K562 (cell line): ENCODE data around the gene MOCS3. TPM values are rescaled to one million over a fixed set of nuclear protein-coding genes. Genes with fewer than 3 reads are reported as not detected.

Experiments
- ATAC-seq: fragments of 200-7000 bp; cut with Tn5 transposase; 3 replicates; pipeline ENCODE4 v1.9.1; 2020; ENCODE audit warnings: moderate library complexity
- BruUV-seq: library from RNA; stranded (reverse); fragments of 400-500 nt; replicated peaks from 2 replicates; lab custom pipeline; 2021; lab: Mats Ljungman, UMichigan
- CTCF ChIA-PET: fragments of 300-600 bp; formaldehyde crosslinking; extraction: SDS; loops from one replicate; lab custom pipeline; 2021; ENCODE audit warnings: low intra/inter-chr PET ratio; lab: Yijun Ruan, JAX
- POLR2A ChIA-PET: fragments of 300-600, 350-650 bp; sonication (Branson Sonifier 250); formaldehyde crosslinking; extraction: SDS; loops from one replicate; lab custom pipeline; 2021; ENCODE audit warnings: antibody characterized with exemption, inconsistent platforms; lab: Yijun Ruan, JAX
- DNase-seq, 4 experiments: peaks; one replicate each; pipeline versions ENCODE4 v3.0.0 to v3.0.0-alpha.2; 2011 to 2018; ENCODE audit warnings: low spot score in 3 of 4, mixed read lengths in 3 of 4; ENCODE audit errors: extremely low read depth in 1 of 4
- FAIRE-seq: peaks from 2 replicates; lab custom pipeline; 2011; peaks lifted over from hg19 to GRCh38; lab: Jason Lieb, UNC
- H2AFZ ChIP-seq: 2 replicates; pipeline ENCODE4 v1.6.0; 2011; ENCODE audit warnings: low read depth, low read length, control low read depth, inconsistent platforms
- H3K27ac ChIP-seq: fragments of 200-600 bp; 3 replicates; pipeline ENCODE4 v1.8.0; 2011; ENCODE audit warnings: low read depth, mild to moderate bottlenecking, control low read depth, inconsistent platforms, low read length, moderate library complexity, mixed read lengths; ENCODE audit errors: extremely low read depth
- H3K27me3 ChIP-seq, 2 experiments: fragments of 300-600 bp in 1 of 2; 2 replicates in 1 of 2; 3 replicates in 1 of 2; pipeline versions ENCODE4 v1.6.0 to v1.8.0; 2011; ENCODE audit warnings: inconsistent platforms in 2 of 2, low read length in 2 of 2, mild to moderate bottlenecking in 1 of 2, mixed read lengths in 1 of 2, moderate library complexity in 1 of 2; ENCODE audit not compliant: control insufficient read depth in 2 of 2, insufficient read depth in 2 of 2
- H3K36me3 ChIP-seq: fragments of 300-600 bp; 3 replicates; pipeline ENCODE4 v1.8.0; 2011; ENCODE audit warnings: mild to moderate bottlenecking, low read length, inconsistent platforms; ENCODE audit not compliant: control insufficient read depth, insufficient read depth
- H3K4me1 ChIP-seq, 2 experiments: fragments of 200-600 bp in 1 of 2; replicated peaks in 1 of 2; 2 replicates in 1 of 2; 3 replicates in 1 of 2; pipeline versions ENCODE4 v1.5.1 to v1.8.0; 2011; ENCODE audit warnings: inconsistent platforms in 2 of 2, low read length in 2 of 2, mild to moderate bottlenecking in 1 of 2, mixed read lengths in 1 of 2, moderate library complexity in 1 of 2; ENCODE audit not compliant: control insufficient read depth in 2 of 2, insufficient read depth in 2 of 2
- H3K4me2 ChIP-seq: 2 replicates; pipeline ENCODE4 v1.6.1; 2011; ENCODE audit warnings: low read length, control low read depth, inconsistent platforms, mixed read lengths; ENCODE audit not compliant: insufficient read depth
- H3K4me3 ChIP-seq: fragments of 200-600 bp; sonication (generic), shearing (Covaris generic); 2 replicates; pipeline ENCODE4 v1.5.1; 2016; ENCODE audit warnings: control low read depth, inconsistent platforms
- H3K79me2 ChIP-seq: fragments of 200-600 bp; 3 replicates; pipeline ENCODE4 v1.8.0; 2011; ENCODE audit warnings: low read length, inconsistent platforms; ENCODE audit not compliant: control insufficient read depth, insufficient read depth
- H3K9ac ChIP-seq, 2 experiments: 2 replicates each; pipeline versions ENCODE4 v1.6.0 to v1.6.1; 2011; ENCODE audit warnings: low read depth in 2 of 2, low read length in 2 of 2, control low read depth in 1 of 2, inconsistent platforms in 1 of 2, mild to moderate bottlenecking in 1 of 2, mixed read lengths in 1 of 2; ENCODE audit not compliant: insufficient read depth in 1 of 2
- H3K9me1 ChIP-seq: one replicate; pipeline ENCODE4 v1.6.0; 2011; ENCODE audit warnings: inconsistent platforms, mild to moderate bottlenecking, low read length, moderate library complexity; ENCODE audit not compliant: control insufficient read depth, insufficient read depth
- H3K9me3 ChIP-seq: replicated peaks from 2 replicates; pipeline ENCODE4 v1.5.1; 2011; ENCODE audit warnings: low read depth, low read length, inconsistent platforms; ENCODE audit not compliant: control insufficient read depth, insufficient read depth
- H4K20me1 ChIP-seq: replicated peaks from 2 replicates; pipeline ENCODE4 v1.6.1; 2011; ENCODE audit warnings: low read length, inconsistent platforms, mixed read lengths; ENCODE audit not compliant: control insufficient read depth, insufficient read depth
- CBX2 ChIP-seq: fragments of 200-600 bp; sonication (generic); IDR thresholded peaks from one replicate; pipeline ENCODE4 v1.6.1; 2012; ENCODE audit warnings: mild to moderate bottlenecking, low read length, inconsistent platforms; ENCODE audit not compliant: insufficient read depth, poor library complexity, severe bottlenecking
- FOXK1 ChIP-seq: sonication (generic); formaldehyde crosslinking; IDR thresholded peaks from 2 replicates; pipeline ENCODE4 v1.8.0; 2022; ENCODE audit warnings: missing genetic modification reagents, mild to moderate bottlenecking, borderline replicate concordance
- WGBS: fragments of 100-300 bp; shearing (Covaris generic); methylation state at CpG from one replicate; pipeline ENCODE4 v1.1.6; 2016; ENCODE audit warnings: low coverage, mixed read lengths; ENCODE audit not compliant: insufficient coverage; ENCODE audit errors: missing lambda C conversion rate; 5-methylcytosine and 5-hydroxymethylcytosine counted together
- in situ Hi-C: fragments of 300-500 bp; cut with MboI; formaldehyde crosslinking; loops from 4 replicates; pipeline ENCODE4 v1.15.0; 2018; ENCODE audit warnings: inconsistent platforms, mixed read lengths
- intact Hi-C: fragments of 100-400 bp; cut with micrococcal nuclease; formaldehyde crosslinking; loops from 2 replicates; pipeline ENCODE4 v1.14.2; 2022
- polyA plus RNA-seq, 8 experiments: library from polyadenylated mRNA; depleted of rRNA in 4 of 8; stranded (reverse) in 5 of 8; unstranded in 3 of 8; fragments of >200 nt; fragmentation: Nextera tagmentation in 2 of 8; fragmentation: Illumina TruSeq in 1 of 8; extraction: Ambion mirVana in 2 of 8; extraction: Trizol in 1 of 8; gene quantifications; 2 replicates each; pipeline versions ENCODE4 v1.2.1 to v1.2.3, GENCODE V29; 2011 to 2014; ENCODE audit warnings: inconsistent platforms in 1 of 8, missing spikeins in 1 of 8
- total RNA-seq, 7 experiments: library from RNA; depleted of rRNA in 6 of 7; stranded (reverse); fragments of >200 nt in 6 of 7; fragmentation: Illumina TruSeq in 2 of 7; extraction: Trizol in 2 of 7; gene quantifications; 2 replicates each; pipeline versions ENCODE4 v1.2.1 to v1.2.3, GENCODE V29; 2011 to 2021; ENCODE audit warnings: low replicate concordance in 1 of 7
- TF ChIP-seq, protein P1 (sequence below): sonication (generic); formaldehyde crosslinking; IDR thresholded peaks from 2 replicates; pipeline ENCODE4 v1.8.1; 2023; ENCODE audit warnings: mild to moderate bottlenecking, missing genetic modification reagents
- TF ChIP-seq, protein P2 (sequence below), 2 experiments: fragments of 450-650 bp; IDR thresholded peaks; 2 replicates each; pipeline ENCODE4 v1.6.1; 2016

Gene MOCS3
- total and polyA plus RNA-seq, 9 of the 15 experiments (the other 6 are each of a cell fraction or from before 2014, with no cell fraction given), result 0.70 to 6.2 (median 2.9) TPM

DNA sequence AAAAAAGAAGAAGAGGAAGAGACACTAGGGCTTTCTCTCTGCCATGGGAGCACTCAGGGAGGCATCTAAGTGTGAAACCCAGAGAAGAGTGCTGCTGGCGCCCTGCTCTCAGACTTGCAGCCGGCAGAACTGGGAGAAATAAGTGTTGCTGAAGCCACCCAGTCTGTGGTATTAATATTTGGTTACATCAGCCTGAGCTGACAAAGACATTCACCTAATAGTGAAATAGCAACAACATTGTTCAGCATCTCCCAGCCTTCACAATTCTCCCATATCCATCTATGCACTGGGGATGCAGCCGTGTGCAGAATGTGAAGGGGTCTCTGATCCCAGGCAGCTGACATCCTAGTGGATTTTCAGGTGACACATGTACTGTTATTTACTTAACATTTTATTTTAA is 52.3 kb downstream of the MOCS3 start:
- H3K4me1 ChIP-seq, result peaks cover 0 to 11% of the 10 kb centered on the region in 2 experiments; a peak in 2 of 5 replicates
- H3K27ac ChIP-seq, result no peak overlapping the region
- no peak overlapping the region for H3K4me2 ChIP-seq
- no TSS peak for BruUV-seq
- POLR2A ChIA-PET, result interaction anchor here (2.2 kb wide), 1 partner anchor 10 kb away, joined by 6 read pairs; no protein-coding TSS in a partner anchor
- no peaks in the 10 kb centered on the region for H3K36me3 ChIP-seq
- H3K9ac ChIP-seq, result no peak overlapping the region
- H2AFZ ChIP-seq, result no peak overlapping the region
- DNase-seq (no peak), ATAC-seq (no peak), FAIRE-seq (no peak)
- 0% methylated on average over 3 of the region's 3 CpGs for WGBS
- CTCF ChIA-PET, result no interaction called here
- no peaks in the 10 kb centered on the region for H3K79me2 ChIP-seq
- H3K27me3 ChIP-seq, result peaks cover 12 to 59% of the 10 kb centered on the region in 2 experiments; a peak in 4 of 5 replicates
- intact Hi-C loops, result no loop called here
- H3K9me3 ChIP-seq, result no peaks in the 10 kb centered on the region
- H3K9me1 ChIP-seq, result no peaks in the 10 kb centered on the region
- TF ChIP-seq, protein P1, sequence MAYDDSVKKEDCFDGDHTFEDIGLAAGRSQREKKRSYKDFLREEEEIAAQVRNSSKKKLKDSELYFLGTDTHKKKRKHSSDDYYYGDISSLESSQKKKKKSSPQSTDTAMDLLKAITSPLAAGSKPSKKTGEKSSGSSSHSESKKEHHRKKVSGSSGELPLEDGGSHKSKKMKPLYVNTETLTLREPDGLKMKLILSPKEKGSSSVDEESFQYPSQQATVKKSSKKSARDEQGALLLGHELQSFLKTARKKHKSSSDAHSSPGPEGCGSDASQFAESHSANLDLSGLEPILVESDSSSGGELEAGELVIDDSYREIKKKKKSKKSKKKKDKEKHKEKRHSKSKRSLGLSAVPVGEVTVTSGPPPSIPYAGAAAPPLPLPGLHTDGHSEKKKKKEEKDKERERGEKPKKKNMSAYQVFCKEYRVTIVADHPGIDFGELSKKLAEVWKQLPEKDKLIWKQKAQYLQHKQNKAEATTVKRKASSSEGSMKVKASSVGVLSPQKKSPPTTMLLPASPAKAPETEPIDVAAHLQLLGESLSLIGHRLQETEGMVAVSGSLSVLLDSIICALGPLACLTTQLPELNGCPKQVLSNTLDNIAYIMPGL (CRISPR knock-in tag), result no peak
- TF ChIP-seq CBX2, result no peak
- TF ChIP-seq FOXK1 (CRISPR knock-in tag), result no peak
- TF ChIP-seq, protein P2, sequence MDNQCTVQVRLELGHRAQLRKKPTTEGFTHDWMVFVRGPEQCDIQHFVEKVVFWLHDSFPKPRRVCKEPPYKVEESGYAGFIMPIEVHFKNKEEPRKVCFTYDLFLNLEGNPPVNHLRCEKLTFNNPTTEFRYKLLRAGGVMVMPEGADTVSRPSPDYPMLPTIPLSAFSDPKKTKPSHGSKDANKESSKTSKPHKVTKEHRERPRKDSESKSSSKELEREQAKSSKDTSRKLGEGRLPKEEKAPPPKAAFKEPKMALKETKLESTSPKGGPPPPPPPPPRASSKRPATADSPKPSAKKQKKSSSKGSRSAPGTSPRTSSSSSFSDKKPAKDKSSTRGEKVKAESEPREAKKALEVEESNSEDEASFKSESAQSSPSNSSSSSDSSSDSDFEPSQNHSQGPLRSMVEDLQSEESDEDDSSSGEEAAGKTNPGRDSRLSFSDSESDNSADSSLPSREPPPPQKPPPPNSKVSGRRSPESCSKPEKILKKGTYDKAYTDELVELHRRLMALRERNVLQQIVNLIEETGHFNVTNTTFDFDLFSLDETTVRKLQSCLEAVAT (IDR thresholded peaks at IDR 0.05), result no peak
- peaks cover 3% of the 10 kb centered on the region for H4K20me1 ChIP-seq
- in situ Hi-C loops, result no loop called here
- no peak overlapping the region for H3K4me3 ChIP-seq
